Smooth muscle cell (in vitro differentiated cells): ENCODE data around the gene HYAL3. TPM values are rescaled to one million over a fixed set of nuclear protein-coding genes. Genes with fewer than 3 reads are reported as not detected.

Experiments used
- DNase-seq: peaks from one replicate; lab custom pipeline; 2025; ENCODE audit not compliant: unreplicated experiment; lab: John Stamatoyannopoulos, UW
- H2AFZ ChIP-seq: fragments of 200-600 bp; sonication (generic); 2 replicates; pipeline ENCODE4 v1.6.0; 2016; ENCODE audit warnings: antibody characterized with exemption, low read depth, mild to moderate bottlenecking
- H3F3A ChIP-seq: fragments of 200-600 bp; sonication (generic); 2 replicates; pipeline ENCODE4 v1.6.0; 2017; ENCODE audit warnings: antibody characterized with exemption, low read depth
- H3K27ac ChIP-seq: fragments of 200-600 bp; sonication (generic); 2 replicates; pipeline ENCODE4 v1.5.1; 2016; ENCODE audit warnings: low read depth, mild to moderate bottlenecking
- H3K27me3 ChIP-seq: fragments of 200-600 bp; sonication (generic); 2 replicates; pipeline ENCODE4 v1.6.1; 2016; ENCODE audit warnings: low read depth, mild to moderate bottlenecking
- H3K36me3 ChIP-seq: fragments of 200-600 bp; sonication (generic); 2 replicates; pipeline ENCODE4 v1.5.1; 2016; ENCODE audit warnings: low read depth
- H3K4me1 ChIP-seq: fragments of 200-600 bp; sonication (generic); 2 replicates; pipeline ENCODE4 v1.5.1; 2016; ENCODE audit warnings: low read depth
- H3K4me2 ChIP-seq: fragments of 200-600 bp; sonication (generic); 2 replicates; pipeline ENCODE4 v1.6.0; 2016; ENCODE audit warnings: mild to moderate bottlenecking
- H3K4me3 ChIP-seq: fragments of 200-600 bp; sonication (generic); 2 replicates; pipeline ENCODE4 v1.5.1; 2016; ENCODE audit warnings: mild to moderate bottlenecking
- H3K79me2 ChIP-seq: fragments of 200-600 bp; sonication (generic); 2 replicates; pipeline ENCODE4 v1.6.0; 2016; ENCODE audit warnings: low read depth, mild to moderate bottlenecking
- H3K9ac ChIP-seq: fragments of 200-600 bp; sonication (generic); 2 replicates; pipeline ENCODE4 v1.6.0; 2016; ENCODE audit warnings: low read depth
- H3K9me3 ChIP-seq: fragments of 200-600 bp; sonication (generic); replicated peaks from 2 replicates; pipeline ENCODE4 v1.5.1; 2016; ENCODE audit warnings: low read depth
- H4K20me1 ChIP-seq: fragments of 200-600 bp; sonication (generic); 2 replicates; pipeline ENCODE4 v1.6.0; 2016; ENCODE audit warnings: low read depth
- CTCF ChIP-seq: fragments of 200-600 bp; sonication (generic); IDR thresholded peaks from 2 replicates; pipeline ENCODE4 v1.5.1; 2017; ENCODE audit warnings: borderline replicate concordance, mild to moderate bottlenecking, antibody characterized with exemption; ENCODE audit not compliant: insufficient read depth, poor library complexity, severe bottlenecking
- WGBS: methylation state at CpG from one replicate; pipeline ENCODE4 v1.1.7; 2016; ENCODE audit warnings: low lambda C conversion rate; 5-methylcytosine and 5-hydroxymethylcytosine counted together
- polyA plus RNA-seq: library from polyadenylated mRNA; unstranded; fragments of >200 nt; fragmentation: Nextera tagmentation; extraction: Ambion mirVana; gene quantifications from 2 replicates; pipeline ENCODE4 v1.2.1, GENCODE V29; 2016
- total RNA-seq: library from RNA; depleted of rRNA; stranded (reverse); fragments of >200 nt; gene quantifications from 2 replicates; pipeline ENCODE4 v1.2.3, GENCODE V29; 2014

HYAL3 gene
- total and polyA plus RNA-seq, 2 experiments from 2014 or later, result 2.5 to 3.7 TPM

GRCh38 chr3:50260027-50260941 lies 38.9 kb downstream of the HYAL3 start:
- Histone ChIP-seq H3K79me2 (no peaks in the 10 kb centered on the region), H3K4me2 (peak overlapping the region; percentile 89), H3K4me1 (peaks cover 30% of the 10 kb centered on the region), H3K27ac (peak overlapping the region; percentile 98), H3K4me3 (peak overlapping the region; percentile 64), H4K20me1 (peaks cover 12% of the 10 kb centered on the region), H3K27me3 (no peaks in the 10 kb centered on the region), H3K9ac (peak overlapping the region; percentile 99), H3K9me3 (no peaks in the 10 kb centered on the region), H3F3A (peaks cover 26% of the 10 kb centered on the region), H2AFZ (no peak overlapping the region), H3K36me3 (no peaks in the 10 kb centered on the region)
- TF ChIP-seq CTCF, result peak; percentile 98
- WGBS, result 5% methylated on average over 45 of the region's 70 CpGs
- DNase-seq, result peak; percentile 89

- Histone ChIP-seq H3K9ac (no peak overlapping the region), H3K4me1 (peaks cover 26% of the 10 kb centered on the region), H3F3A (peaks cover 26% of the 10 kb centered on the region), H4K20me1 (peaks cover 20% of the 10 kb centered on the region), H3K27me3 (no peaks in the 10 kb centered on the region), H3K27ac (peak overlapping the region; percentile 98), H3K36me3 (no peaks in the 10 kb centered on the region), H2AFZ (no peak overlapping the region), H3K9me3 (no peaks in the 10 kb centered on the region), H3K4me3 (no peak overlapping the region), H3K4me2 (peak overlapping the region; percentile 89), H3K79me2 (no peaks in the 10 kb centered on the region)
- TF ChIP-seq CTCF, result no peak
- DNase-seq, result no peak
- 66% methylated on average over 18 of the region's 18 CpGs for WGBS
Observed at GRCh38 chr3:50259432-50260026, 39.7 kb downstream of the HYAL3 start.

GRCh38 chr3:50258979-50259378 lies 40.2 kb downstream of the HYAL3 start:
- peak overlapping the region; percentile 98 for H3K27ac ChIP-seq

More at GRCh38 chr3:50258979-50259378, 40.2 kb downstream of the HYAL3 start:
- Histone ChIP-seq H3K4me2 (no peak overlapping the region), H3K36me3 (no peaks in the 10 kb centered on the region), H4K20me1 (peaks cover 25% of the 10 kb centered on the region), H3K27me3 (no peaks in the 10 kb centered on the region), H3K9ac (no peak overlapping the region), H2AFZ (no peak overlapping the region), H3K79me2 (peaks cover 3% of the 10 kb centered on the region), H3K9me3 (no peaks in the 10 kb centered on the region), H3K4me1 (peaks cover 20% of the 10 kb centered on the region), H3K4me3 (no peak overlapping the region), H3F3A (peaks cover 26% of the 10 kb centered on the region)
- WGBS, result 86% methylated on average over 16 of the region's 16 CpGs
- no peak for TF ChIP-seq CTCF
- DNase-seq, result no peak
